GM23338 (cell line): ENCODE data around the gene LTN1. TPM values are rescaled to one million over a fixed set of nuclear protein-coding genes. Genes with fewer than 3 reads are reported as not detected.

Experiments
- ATAC-seq: fragments of 200-7000 bp; cut with Tn5 transposase; 3 replicates; pipeline ENCODE4 v1.9.1; 2020
- DNase-seq: peaks from one replicate; pipeline ENCODE4 v3.0.0-alpha.2; 2015; ENCODE audit warnings: low spot score
- H2AFZ ChIP-seq: fragments of 200-600 bp; sonication (generic); 2 replicates; pipeline ENCODE4 v1.8.0; 2016; ENCODE audit warnings: antibody characterized with exemption, mild to moderate bottlenecking, moderate library complexity
- H3F3A ChIP-seq: fragments of 200-600 bp; sonication (generic); replicated peaks from 2 replicates; pipeline ENCODE4 v1.8.0; 2017; ENCODE audit warnings: antibody characterized with exemption, mixed run types, low read depth
- H3K27ac ChIP-seq: fragments of 200-600 bp; sonication (generic); 2 replicates; pipeline ENCODE4 v1.6.1; 2016; ENCODE audit warnings: low read depth
- H3K27me3 ChIP-seq: fragments of 200-600 bp; sonication (generic); 2 replicates; pipeline ENCODE4 v1.8.0; 2016; ENCODE audit warnings: mild to moderate bottlenecking, mixed run types, moderate library complexity; ENCODE audit not compliant: insufficient read depth
- H3K36me3 ChIP-seq: fragments of 200-600 bp; sonication (generic); 2 replicates; pipeline ENCODE4 v1.8.0; 2016; ENCODE audit warnings: mild to moderate bottlenecking; ENCODE audit not compliant: insufficient read depth
- H3K4me1 ChIP-seq: fragments of 200-600 bp; sonication (generic); 2 replicates; pipeline ENCODE4 v1.8.0; 2016; ENCODE audit warnings: mild to moderate bottlenecking, moderate library complexity; ENCODE audit not compliant: insufficient read depth
- H3K4me2 ChIP-seq: fragments of 200-600 bp; sonication (generic); 2 replicates; pipeline ENCODE4 v1.7.1; 2017; ENCODE audit warnings: mixed run types
- H3K4me3 ChIP-seq: fragments of 200-600 bp; sonication (generic); 2 replicates; pipeline ENCODE4 v1.6.1; 2016; ENCODE audit warnings: mixed run types
- H3K79me2 ChIP-seq: fragments of 200-600 bp; sonication (generic); replicated peaks from 2 replicates; pipeline ENCODE4 v1.8.0; 2017; ENCODE audit warnings: mild to moderate bottlenecking; ENCODE audit not compliant: insufficient read depth
- H3K9me2 ChIP-seq: fragments of 200-600 bp; sonication (generic); 2 replicates; pipeline ENCODE4 v1.8.0; 2017; ENCODE audit not compliant: insufficient read depth
- H4K20me1 ChIP-seq: fragments of 200-600 bp; sonication (generic); replicated peaks from 2 replicates; pipeline ENCODE4 v1.8.0; 2017; ENCODE audit warnings: mild to moderate bottlenecking; ENCODE audit not compliant: insufficient read depth
- H3K27ac Mint-ChIP-seq: 2 replicates; pipeline ENCODE4 v1.8.0; 2020; ENCODE audit warnings: inconsistent platforms, mild to moderate bottlenecking, moderate library complexity, mixed read lengths
- H3K27me3 Mint-ChIP-seq: 3 replicates; pipeline ENCODE4 v1.8.0; 2022; ENCODE audit warnings: low read depth, mild to moderate bottlenecking, moderate library complexity, mixed read lengths, inconsistent platforms; ENCODE audit not compliant: insufficient read depth, poor library complexity
- H3K36me3 Mint-ChIP-seq: 3 replicates; pipeline ENCODE4 v1.8.0; 2021; ENCODE audit warnings: low read depth, mild to moderate bottlenecking, inconsistent platforms, moderate library complexity, mixed read lengths
- H3K4me1 Mint-ChIP-seq: 3 replicates; pipeline ENCODE4 v1.8.0; 2020; ENCODE audit warnings: mild to moderate bottlenecking, inconsistent platforms, mixed read lengths
- H3K4me3 Mint-ChIP-seq: 3 replicates; pipeline ENCODE4 v1.8.0; 2021; ENCODE audit warnings: moderate library complexity, mild to moderate bottlenecking, inconsistent platforms, mixed read lengths
- H3K9me3 Mint-ChIP-seq: 3 replicates; pipeline ENCODE4 v1.8.0; 2020; ENCODE audit warnings: moderate library complexity, mild to moderate bottlenecking, inconsistent platforms, mixed read lengths
- CREB1 ChIP-seq: fragments of 250-450 bp; sonication (Bioruptor Pico); IDR thresholded peaks from 2 replicates; pipeline ENCODE4 v1.5.0; 2020; ENCODE audit warnings: low read depth, mild to moderate bottlenecking, moderate library complexity
- CTCF ChIP-seq, 2 experiments: fragments of 200-600 bp in 1 of 2; sonication (generic) in 1 of 2; conservative IDR thresholded peaks; 2 replicates each; pipeline versions ENCODE4 v1.5.1 to v1.6.1; 2016 to 2017; ENCODE audit warnings: antibody characterized with exemption in 2 of 2, low read depth in 2 of 2, mild to moderate bottlenecking in 2 of 2, moderate library complexity in 1 of 2
- ETS1 ChIP-seq: IDR thresholded peaks from 2 replicates; pipeline ENCODE4 v1.6.1; 2016; ENCODE audit warnings: antibody characterized with exemption
- EZH2 ChIP-seq: fragments of 200-600 bp; sonication (generic); IDR thresholded peaks from one replicate; pipeline ENCODE4 v1.8.0; 2017; ENCODE audit warnings: antibody characterized with exemption, mild to moderate bottlenecking, low read depth; ENCODE audit not compliant: unreplicated experiment
- EZH2phosphoT487 ChIP-seq: fragments of 200-600 bp; sonication (generic); IDR thresholded peaks from one replicate; pipeline ENCODE4 v1.8.1; 2018; ENCODE audit warnings: antibody characterized with exemption; ENCODE audit not compliant: unreplicated experiment
- JUNB ChIP-seq: IDR thresholded peaks from one replicate; pipeline ENCODE4 v1.6.1; 2016; ENCODE audit warnings: antibody characterized with exemption; ENCODE audit not compliant: unreplicated experiment
- NANOG ChIP-seq: IDR thresholded peaks from 2 replicates; pipeline ENCODE4 v1.6.1; 2016; ENCODE audit warnings: antibody characterized with exemption, borderline replicate concordance
- POLR2AphosphoS5 ChIP-seq: IDR thresholded peaks from 2 replicates; pipeline ENCODE4 v1.6.1; 2016; ENCODE audit warnings: antibody characterized with exemption, low read depth
- REST ChIP-seq: IDR thresholded peaks from one replicate; pipeline ENCODE4 v1.6.1; 2018; ENCODE audit warnings: antibody characterized with exemption; ENCODE audit not compliant: unreplicated experiment
- STAT1 ChIP-seq: IDR thresholded peaks from one replicate; pipeline ENCODE4 v1.6.1; 2016; ENCODE audit warnings: antibody characterized with exemption; ENCODE audit not compliant: unreplicated experiment
- ZNF114 ChIP-seq: fragments of 250-450 bp; sonication (Bioruptor Pico); IDR thresholded peaks from 2 replicates; pipeline ENCODE4 v1.5.0; 2020; ENCODE audit warnings: mild to moderate bottlenecking, moderate library complexity
- ZNF331 ChIP-seq: fragments of 250-450 bp; sonication (Bioruptor Pico); IDR thresholded peaks from 2 replicates; pipeline ENCODE4 v1.5.0; 2020; ENCODE audit warnings: low read depth, mild to moderate bottlenecking, moderate library complexity
- ZNF462 ChIP-seq: fragments of 250-450 bp; sonication (Bioruptor Pico); IDR thresholded peaks from 2 replicates; pipeline ENCODE4 v1.5.0; 2020; ENCODE audit warnings: mild to moderate bottlenecking, moderate library complexity
- polyA plus RNA-seq: library from polyadenylated mRNA; unstranded; fragments of >200 nt; fragmentation: Nextera tagmentation; extraction: Ambion mirVana; gene quantifications from 2 replicates; pipeline ENCODE4 v1.2.1, GENCODE V29; 2016
- total RNA-seq: library from RNA; depleted of rRNA; stranded (reverse); fragments of >200 nt; shearing (Covaris generic); gene quantifications from 2 replicates; pipeline ENCODE4 v1.2.3, GENCODE V29; 2014

Gene LTN1
- total and polyA plus RNA-seq, 2 experiments from 2014 or later = 11.1 to 26.1 TPM

- peaks cover 4% of the 10 kb centered on the region; the same call in 1 of the 2 replicates for H4K20me1 ChIP-seq
- no peak overlapping the region for H3K4me3 ChIP-seq
- Mint-ChIP-seq H3K27me3 (no peaks in the 10 kb centered on the region), H3K4me1 (no peaks in the 10 kb centered on the region), H3K27ac (no peak overlapping the region), H3K9me3 (no peaks in the 10 kb centered on the region), H3K36me3 (peaks cover 16% of the 10 kb centered on the region), H3K4me3 (no peak overlapping the region)
- peaks cover 10% of the 10 kb centered on the region for H3K36me3 ChIP-seq
- H3K4me1 ChIP-seq = peaks cover 6% of the 10 kb centered on the region
- H3K27me3 ChIP-seq = no peaks in the 10 kb centered on the region
- peaks cover 47% of the 10 kb centered on the region for H3K79me2 ChIP-seq
- H3K27ac ChIP-seq = no peak overlapping the region
- TF ChIP-seq ETS1 (no peak), CREB1 (CRISPR knock-in tag) (no peak), STAT1 (no peak), ZNF114 (CRISPR knock-in tag) (no peak), POLR2AphosphoS5 (no peak), CTCF (conservative IDR thresholded peaks at IDR 0.05; ENCODE audit: low read depth in 2 of 2) (no peak), ZNF462 (no peak), NANOG (no peak), JUNB (no peak), REST (no peak), EZH2phosphoT487 (no peak), EZH2 (no peak), ZNF331 (CRISPR knock-in tag) (no peak)
- no peaks in the 10 kb centered on the region for H3F3A ChIP-seq
- ATAC-seq = no peak
- H2AFZ ChIP-seq = no peak overlapping the region
- no peak for DNase-seq
- no peak overlapping the region for H3K4me2 ChIP-seq
- H3K9me2 ChIP-seq = no peaks in the 10 kb centered on the region
Measured at GRCh38 chr21:28986677-28987076, 6.0 kb downstream of the LTN1 start.
